ENCODE measurements around the gene TIMM17B.

TIMM17B gene

GRCh38 chrX:48897625-48898306, at the start of gene TIMM17B, which contains the start of gene PQBP1:
Gene TIMM17B (minus strand): TSS chrX:48897768. CDS start chrX:48897749, 19 bp downstream.
Gene PQBP1 (plus strand): TSS chrX:48897930. CDS start chrX:48898510, 580 bp downstream.
- no peak for TF ChIP-seq CTCF (IDR thresholded peaks at IDR 0.05; ENCODE audit: borderline replicate concordance, control extremely low read depth, extremely low read depth, insufficient read depth, missing control alignments)
- DNase-seq (ENCODE audit: low spot score): peak; percentile 87
- in situ Hi-C loops (cut with MboI; ENCODE audit: low sequenced_read_pairs, unreplicated experiment): no loop called here

DNA sequence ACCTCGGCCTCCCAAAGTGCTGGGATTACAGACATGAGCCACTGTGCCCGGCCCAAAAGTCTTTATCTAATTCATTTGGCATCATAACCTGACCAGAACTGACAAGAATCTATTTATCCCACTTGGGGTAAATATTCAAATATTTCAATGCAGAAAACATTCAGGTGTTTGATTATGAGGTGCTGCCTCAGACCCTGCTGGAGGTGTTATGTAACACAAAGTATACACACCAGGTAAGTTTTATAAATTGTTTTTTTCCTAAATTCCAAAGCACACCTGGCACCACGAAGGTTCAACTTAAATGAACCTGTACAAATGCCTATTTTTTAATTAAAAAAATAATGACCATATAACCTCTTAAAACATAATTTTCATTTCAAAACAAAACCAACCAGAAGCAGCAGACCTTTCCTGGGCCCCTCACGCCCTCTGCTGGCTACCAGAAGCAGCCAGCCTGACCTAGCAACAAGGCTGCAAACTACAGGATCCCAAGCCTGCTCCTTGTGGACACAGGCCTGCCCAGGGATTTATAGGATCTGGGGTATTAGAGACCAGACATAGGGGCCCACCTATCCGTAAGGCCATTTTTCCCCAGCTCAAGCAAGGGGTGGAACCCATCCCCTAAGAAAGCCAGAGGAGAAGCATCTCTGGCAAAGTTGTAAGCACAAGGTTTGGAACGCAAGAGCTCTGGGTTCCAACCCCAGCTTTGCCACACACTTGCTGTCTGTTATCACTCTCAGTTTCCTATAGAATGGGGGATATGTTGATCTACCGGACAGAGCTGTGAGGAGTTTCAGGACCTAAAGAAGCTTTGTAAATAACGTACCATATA, 48.2 kb upstream of the TIMM17B start:
- DNase-seq (ENCODE audit: low spot score): peak; percentile 61
- in situ Hi-C loops (cut with MboI; ENCODE audit: low sequenced_read_pairs, unreplicated experiment): no loop called here
- peak; percentile 92 for TF ChIP-seq CTCF (IDR thresholded peaks at IDR 0.05; ENCODE audit: borderline replicate concordance, control extremely low read depth, extremely low read depth, insufficient read depth, missing control alignments)

DNA sequence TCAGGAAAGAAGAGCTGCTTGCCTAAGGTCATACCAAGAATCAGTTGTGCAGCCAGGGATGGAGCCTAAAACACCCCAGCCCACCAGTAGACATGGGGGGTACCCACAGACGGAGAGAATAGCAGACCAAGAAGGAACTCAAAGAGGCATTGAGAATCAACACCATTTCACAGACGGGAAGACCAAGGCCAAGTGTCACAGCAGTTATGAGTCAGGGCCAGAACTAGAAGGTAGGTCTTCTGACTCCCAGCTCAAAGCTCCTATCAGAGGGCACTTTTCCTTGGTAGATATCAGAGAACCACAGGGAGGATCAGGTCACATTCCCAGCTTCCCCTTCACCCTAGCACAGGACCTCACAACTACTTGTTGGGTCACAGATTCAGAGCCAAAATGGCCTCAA, 45.3 kb upstream of the TIMM17B start:
- DNase-seq (ENCODE audit: low spot score): no peak
- in situ Hi-C loops (cut with MboI; ENCODE audit: low sequenced_read_pairs, unreplicated experiment): no loop called here
- TF ChIP-seq CTCF (IDR thresholded peaks at IDR 0.05; ENCODE audit: borderline replicate concordance, control extremely low read depth, extremely low read depth, insufficient read depth, missing control alignments): no peak

- in situ Hi-C loops (cut with MboI; ENCODE audit: low sequenced_read_pairs, unreplicated experiment): no loop called here
- TF ChIP-seq CTCF (IDR thresholded peaks at IDR 0.05; ENCODE audit: borderline replicate concordance, control extremely low read depth, extremely low read depth, insufficient read depth, missing control alignments): no peak
Observed at GRCh38 chrX:48940404-48940955, 42.9 kb upstream of the TIMM17B start.

DNA sequence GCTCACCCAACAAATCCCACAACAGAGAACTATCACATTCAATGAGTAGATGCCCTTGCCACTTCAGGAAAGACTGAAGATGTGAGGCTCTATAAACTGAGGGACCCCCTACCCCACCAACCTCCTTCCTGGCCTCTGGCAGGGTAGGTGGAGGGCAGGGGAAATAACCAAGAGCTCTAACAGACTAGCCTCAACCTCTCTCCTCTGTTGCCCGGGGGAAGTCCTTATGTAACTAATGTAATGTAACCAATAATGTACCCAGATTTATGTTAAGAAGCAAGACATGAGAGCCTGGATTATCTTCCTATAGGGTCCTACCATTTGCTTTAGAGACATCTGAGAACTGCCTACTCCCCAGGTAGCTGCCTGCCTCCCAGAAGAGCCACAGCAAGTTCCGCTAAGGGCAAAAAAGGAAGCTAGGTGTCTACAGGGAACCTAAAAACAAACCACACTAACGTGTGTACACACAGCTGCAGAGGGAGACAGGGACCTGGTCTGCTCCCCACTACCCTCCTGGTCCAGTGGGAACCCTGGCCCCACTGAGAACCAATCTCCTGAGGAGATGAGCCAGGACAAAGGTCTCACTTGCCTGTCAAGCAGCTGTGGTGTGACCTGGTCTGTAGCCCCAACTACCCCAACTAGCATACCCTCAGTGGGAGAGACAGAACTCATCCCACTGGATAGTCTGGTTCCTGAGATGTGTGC, 42.1 kb upstream of the TIMM17B start:
- in situ Hi-C loops (cut with MboI; ENCODE audit: low sequenced_read_pairs, unreplicated experiment): no loop called here
- DNase-seq (ENCODE audit: low spot score): no peak
- no peak for TF ChIP-seq CTCF (IDR thresholded peaks at IDR 0.05; ENCODE audit: borderline replicate concordance, control extremely low read depth, extremely low read depth, insufficient read depth, missing control alignments)

More at GRCh38 chrX:48940404-48940955, 42.9 kb upstream of the TIMM17B start:
- DNase-seq (ENCODE audit: low spot score): no peak

Measured in GM13976 (cell line).